HCT116 (cell line): ENCODE data around the gene ZNF496. TPM values are rescaled to one million over a fixed set of nuclear protein-coding genes. Genes with fewer than 3 reads are reported as not detected.

Experiments used
- ATAC-seq: fragments of 200-7000 bp; cut with Tn5 transposase; 2 replicates; pipeline ENCODE4 v1.9.1; 2020; ENCODE audit warnings: mild to moderate bottlenecking, moderate library complexity
- BruUV-seq: library from RNA; stranded (reverse); fragments of 400-500 nt; replicated peaks from 2 replicates; lab custom pipeline; 2021; lab: Mats Ljungman, UMichigan
- CTCF ChIA-PET: fragments of 300-600 bp; sonication (Branson Sonifier 250); formaldehyde crosslinking; loops from one replicate; lab custom pipeline; 2021; ENCODE audit warnings: antibody characterized with exemption; lab: Charles Lee
- POLR2A ChIA-PET: fragments of 300-600, 350-600 bp; sonication (Branson Sonifier 250); formaldehyde crosslinking; loops from one replicate; lab custom pipeline; 2021; ENCODE audit warnings: antibody characterized with exemption; lab: Charles Lee
- RAD21 ChIA-PET, 2 experiments: fragments of 300-600 bp; sonication (Branson Sonifier 250); formaldehyde crosslinking; loops; one replicate each; lab custom pipeline; 2023; ENCODE audit warnings: low total read pairs in 2 of 2; ENCODE audit not compliant: uncharacterized antibody in 2 of 2, unreplicated experiment in 2 of 2, low non-redundant PET in 1 of 2; lab: Charles Lee
- DNase-seq: peaks from one replicate; pipeline ENCODE4 v3.0.0-alpha.2; 2010; ENCODE audit warnings: low read depth, low spot score
- H2AFZ ChIP-seq: fragments of 200-600 bp; shearing (Covaris generic), sonication (generic); 2 replicates; pipeline ENCODE4 v1.6.1; 2017; ENCODE audit warnings: low read depth, mixed run types, mixed read lengths, antibody characterized with exemption, low read length; ENCODE audit not compliant: poor library complexity, severe bottlenecking
- H3K27ac ChIP-seq: 2 replicates; pipeline ENCODE4 v1.5.1; 2012; ENCODE audit warnings: low read depth, low read length
- H3K27me3 ChIP-seq: fragments of 200-600 bp; sonication (generic); 2 replicates; pipeline ENCODE4 v1.6.1; 2016; ENCODE audit warnings: mixed run types, low read length, mixed read lengths; ENCODE audit not compliant: insufficient read depth
- H3K36me3 ChIP-seq, 2 experiments: fragments of 200-500 bp in 1 of 2; fragments of 200-600 bp in 1 of 2; sonication (Bioruptor generic) in 1 of 2; sonication (generic) in 1 of 2; 2 replicates each; pipeline versions ENCODE4 v1.5.1 to v1.6.1; 2014 to 2016; ENCODE audit warnings: low read length in 2 of 2, inconsistent platforms in 1 of 2, mixed read lengths in 1 of 2, mixed run types in 1 of 2; ENCODE audit not compliant: insufficient read depth in 2 of 2, control insufficient read depth in 1 of 2
- H3K4me1 ChIP-seq, 2 experiments: fragments of 200-600 bp in 1 of 2; sonication (generic) in 1 of 2; 2 replicates each; pipeline versions ENCODE4 v1.5.1 to v1.6.1; 2012 to 2017; ENCODE audit warnings: low read length in 2 of 2, inconsistent platforms in 1 of 2, mild to moderate bottlenecking in 1 of 2, mixed read lengths in 1 of 2, mixed run types in 1 of 2, moderate library complexity in 1 of 2; ENCODE audit not compliant: insufficient read depth in 2 of 2, control insufficient read depth in 1 of 2
- H3K4me2 ChIP-seq: fragments of 200-600 bp; sonication (generic); 2 replicates; pipeline ENCODE4 v1.6.1; 2017; ENCODE audit warnings: mixed run types, low read length, mixed read lengths
- H3K4me3 ChIP-seq, 2 experiments: fragments of 200-600 bp in 1 of 2; sonication (generic) in 1 of 2; replicated peaks in 1 of 2; 2 replicates each; pipeline ENCODE4 v1.5.1; 2011 to 2016; ENCODE audit warnings: low read length in 2 of 2, control low read depth in 1 of 2, low read depth in 1 of 2, mild to moderate bottlenecking in 1 of 2, mixed read lengths in 1 of 2, mixed run types in 1 of 2
- H3K79me2 ChIP-seq: fragments of 200-600 bp; sonication (generic); 2 replicates; pipeline ENCODE4 v1.6.1; 2017; ENCODE audit warnings: mild to moderate bottlenecking, mixed run types, low read length, moderate library complexity, mixed read lengths; ENCODE audit not compliant: insufficient read depth
- H3K9ac ChIP-seq: fragments of 200-600 bp; sonication (generic); 2 replicates; pipeline ENCODE4 v1.6.1; 2016; ENCODE audit warnings: low read length, mixed read lengths
- H3K9me2 ChIP-seq: fragments of 200-600 bp; sonication (generic), shearing (Covaris generic); 2 replicates; pipeline ENCODE4 v1.6.1; 2017; ENCODE audit warnings: mixed run types, mild to moderate bottlenecking, moderate library complexity; ENCODE audit not compliant: insufficient read depth
- H3K9me3 ChIP-seq, 2 experiments: fragments of 200-500 bp in 1 of 2; fragments of 200-600 bp in 1 of 2; sonication (Bioruptor generic) in 1 of 2; sonication (generic) in 1 of 2; 2 replicates each; pipeline ENCODE4 v1.6.1; 2014 to 2017; ENCODE audit warnings: low read length in 2 of 2, mixed read lengths in 2 of 2, inconsistent platforms in 1 of 2, low read depth in 1 of 2, mild to moderate bottlenecking in 1 of 2, mixed run types in 1 of 2, moderate library complexity in 1 of 2; ENCODE audit not compliant: control insufficient read depth in 1 of 2, insufficient read depth in 1 of 2
- H4K20me1 ChIP-seq: fragments of 200-600 bp; sonication (generic), shearing (Covaris generic); 2 replicates; pipeline ENCODE4 v1.6.1; 2017; ENCODE audit warnings: mixed run types, mild to moderate bottlenecking, moderate library complexity; ENCODE audit not compliant: insufficient read depth
- CBX3 ChIP-seq: IDR thresholded peaks from 2 replicates; pipeline ENCODE4 v1.6.1; 2012; ENCODE audit warnings: low read depth
- CEBPB ChIP-seq: IDR thresholded peaks from 2 replicates; pipeline ENCODE4 v1.6.1; 2012; ENCODE audit warnings: low read depth
- CTCF ChIP-seq, 3 experiments: fragments of 200-600 bp in 1 of 3; sonication (generic) in 1 of 3; IDR thresholded peaks in 2 of 3; conservative IDR thresholded peaks in 1 of 3; 2 replicates each; pipeline ENCODE4 v1.5.1; 2012 to 2017; ENCODE audit warnings: low read depth in 2 of 3, low read length in 2 of 3, antibody characterized with exemption in 1 of 3, borderline replicate concordance in 1 of 3, control low read depth in 1 of 3, mild to moderate bottlenecking in 1 of 3, mixed read lengths in 1 of 3, mixed run types in 1 of 3, moderate library complexity in 1 of 3; ENCODE audit not compliant: insufficient read depth in 1 of 3
- EGR1 ChIP-seq: IDR thresholded peaks from 2 replicates; pipeline ENCODE4 v1.6.1; 2012; ENCODE audit warnings: low read depth
- ELF1 ChIP-seq: IDR thresholded peaks from 2 replicates; pipeline ENCODE4 v1.6.1; 2012; ENCODE audit warnings: low read depth, borderline replicate concordance
- EZH2 ChIP-seq: fragments of 200-600 bp; sonication (generic); IDR thresholded peaks from 2 replicates; pipeline ENCODE4 v1.6.1; 2017; ENCODE audit warnings: antibody characterized with exemption, mixed run types
- EZH2phosphoT487 ChIP-seq: fragments of 200-600 bp; IDR thresholded peaks from 2 replicates; pipeline ENCODE4 v1.6.1; 2018; ENCODE audit warnings: antibody characterized with exemption, borderline replicate concordance
- FOSL1 ChIP-seq: IDR thresholded peaks from 2 replicates; pipeline ENCODE4 v1.6.1; 2012; ENCODE audit warnings: low read depth
- JUND ChIP-seq: IDR thresholded peaks from 2 replicates; pipeline ENCODE4 v1.6.1; 2012
- POLR2AphosphoS5 ChIP-seq: IDR thresholded peaks from 2 replicates; pipeline ENCODE4 v1.6.1; 2011; ENCODE audit warnings: mild to moderate bottlenecking, low read depth, low read length, moderate library complexity
- RAD21 ChIP-seq: IDR thresholded peaks from 2 replicates; pipeline ENCODE4 v1.6.1; 2012; ENCODE audit warnings: low read depth, mild to moderate bottlenecking
- SIN3A ChIP-seq: IDR thresholded peaks from 2 replicates; pipeline ENCODE4 v1.6.1; 2012; ENCODE audit warnings: low read depth
- SP1 ChIP-seq: IDR thresholded peaks from 2 replicates; pipeline ENCODE4 v1.6.1; 2012; ENCODE audit warnings: low read depth
- TCF7L2 ChIP-seq: IDR thresholded peaks from 2 replicates; pipeline ENCODE4 v1.7.0; 2011; ENCODE audit warnings: borderline replicate concordance, inconsistent platforms; ENCODE audit not compliant: insufficient read depth, insufficient read length; ENCODE audit errors: extremely low read depth
- ZFX ChIP-seq: fragments of 450-650 bp; IDR thresholded peaks from 2 replicates; pipeline ENCODE4 v1.6.1; 2017
- ZNF274 ChIP-seq: fragments of 200-500 bp; sonication (Bioruptor generic); IDR thresholded peaks from 2 replicates; pipeline ENCODE4 v1.6.1; 2014; ENCODE audit warnings: mild to moderate bottlenecking, low read depth, low read length, inconsistent platforms
- intact Hi-C: fragments of 100-400 bp; cut with micrococcal nuclease; formaldehyde crosslinking; loops from 2 replicates; pipeline ENCODE4 v1.10.0; 2022
- total RNA-seq: library from RNA; stranded (reverse); gene quantifications from one replicate; pipeline ENCODE4 v1.2.1, GENCODE V29; 2021; ENCODE audit not compliant: unreplicated experiment

The ZNF496 gene
- total RNA-seq, 1 experiment from 2014 or later = 37.4 TPM

- DNase-seq (no peak), ATAC-seq (no peak)
- no peak overlapping the region for H3K4me2 ChIP-seq
- intact Hi-C loops = no loop called here
- no peak overlapping the region for H3K4me3 ChIP-seq
- no peaks in the 10 kb centered on the region for H4K20me1 ChIP-seq
- H3K4me1 ChIP-seq = no peaks in the 10 kb centered on the region; a peak in 1 of 4 replicates
- H3K27ac ChIP-seq = no peak overlapping the region
- no peak for TF ChIP-seq POLR2AphosphoS5
- TF ChIP-seq CBX3 = no peak
- TF ChIP-seq TCF7L2 = no peak
- no peak for TF ChIP-seq EZH2
- ChIA-PET RAD21 (no interaction called here), CTCF (interaction anchor here (1.2 kb wide), 1 partner anchor 18 kb away, joined by 3 read pairs; no protein-coding TSS in a partner anchor), POLR2A (no interaction called here)
- no peak overlapping the region for H3K9ac ChIP-seq
- H3K9me3 ChIP-seq = no peaks in the 10 kb centered on the region
- no peak overlapping the region for H2AFZ ChIP-seq
- no peaks in the 10 kb centered on the region for H3K27me3 ChIP-seq
- H3K36me3 ChIP-seq = no peaks in the 10 kb centered on the region
- H3K9me2 ChIP-seq = no peaks in the 10 kb centered on the region
- BruUV-seq = no TSS peak
- no peaks in the 10 kb centered on the region for H3K79me2 ChIP-seq
Measured at GRCh38 chr1:247370786-247371732, 39.4 kb upstream of the ZNF496 start.

DNA sequence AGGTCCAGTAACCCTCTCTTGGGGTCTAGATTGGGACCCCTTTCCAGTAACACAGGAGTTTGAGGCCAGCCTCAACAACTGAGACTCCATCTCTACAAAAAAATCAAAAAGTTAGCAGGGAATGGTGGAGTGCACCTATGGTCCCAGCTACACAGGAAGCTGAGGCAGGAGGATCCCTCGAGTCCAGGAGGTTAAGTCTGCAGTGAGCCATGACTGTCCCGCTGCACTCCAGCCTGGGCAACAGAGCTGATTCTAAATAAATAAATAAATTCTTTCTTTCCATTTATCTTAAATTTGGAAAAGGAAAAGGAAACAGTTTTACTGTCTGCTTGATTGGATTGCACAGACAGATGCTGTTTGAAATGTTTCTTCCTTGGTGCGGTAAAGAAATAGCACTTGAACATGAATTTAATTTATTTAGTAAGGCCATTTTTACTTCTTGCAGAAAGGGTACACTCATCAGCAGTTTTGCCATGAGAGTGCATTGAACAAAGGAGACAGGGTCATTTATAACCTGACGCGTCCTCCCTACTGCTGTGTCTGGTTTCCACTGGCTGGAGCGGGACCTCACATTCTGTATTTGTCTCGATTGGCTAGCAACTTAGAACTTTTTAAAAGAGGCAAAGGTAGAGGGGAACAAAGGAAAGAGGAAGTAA is 37.0 kb upstream of the ZNF496 start:
- no peak for DNase-seq
- Histone ChIP-seq H3K4me2 (no peak overlapping the region), H3K9ac (no peak overlapping the region), H3K4me3 (no peak overlapping the region), H3K36me3 (no peaks in the 10 kb centered on the region), H2AFZ (no peak overlapping the region), H3K27me3 (no peaks in the 10 kb centered on the region), H3K9me2 (no peaks in the 10 kb centered on the region), H3K4me1 (no peaks in the 10 kb centered on the region; a peak in 1 of 4 replicates), H3K9me3 (no peaks in the 10 kb centered on the region), H3K79me2 (no peaks in the 10 kb centered on the region), H4K20me1 (no peaks in the 10 kb centered on the region), H3K27ac (no peak overlapping the region)
- intact Hi-C loops = no loop called here
- POLR2A ChIA-PET = no interaction called here
- BruUV-seq = no TSS peak
- CTCF ChIA-PET = no interaction called here
- ATAC-seq = no peak
- RAD21 ChIA-PET = no interaction called here
- TF ChIP-seq CBX3 (no peak), SP1 (no peak), RAD21 (no peak), EZH2phosphoT487 (no peak), FOSL1 (no peak), EGR1 (no peak), ELF1 (no peak), ZNF274 (no peak), CTCF (IDR thresholded peaks at IDR 0.05 in 2 of 3, conservative IDR thresholded peaks at IDR 0.05 in 1 of 3; ENCODE audit: borderline replicate concordance in 1 of 3, insufficient read depth in 1 of 3, low read depth in 2 of 3, low read length in 2 of 3) (no peak), ZFX (no peak), CEBPB (no peak), SIN3A (no peak), POLR2AphosphoS5 (no peak), TCF7L2 (no peak), JUND (no peak)
